ENCODE measurements around the gene VLDLR.

- TF ChIP-seq CTCF (IDR thresholded peaks at IDR 0.05) (no peak), EP300 (IDR thresholded peaks at IDR 0.05) (no peak)
Measured at GRCh38 chr9:2625427-2625826, 3.8 kb downstream of the VLDLR start.
